Bone marrow (tissue), 2 donors: Measurements from ENCODE around the gene PHOSPHO1.
A peak's percentile ranks its signal among the peaks of the same experiment; 100 is the strongest.

Experiments
- DNase-seq, 2 donors: peaks; one replicate each; lab custom pipeline; 2025; lab: John Stamatoyannopoulos, UW

Gene PHOSPHO1

DNA sequence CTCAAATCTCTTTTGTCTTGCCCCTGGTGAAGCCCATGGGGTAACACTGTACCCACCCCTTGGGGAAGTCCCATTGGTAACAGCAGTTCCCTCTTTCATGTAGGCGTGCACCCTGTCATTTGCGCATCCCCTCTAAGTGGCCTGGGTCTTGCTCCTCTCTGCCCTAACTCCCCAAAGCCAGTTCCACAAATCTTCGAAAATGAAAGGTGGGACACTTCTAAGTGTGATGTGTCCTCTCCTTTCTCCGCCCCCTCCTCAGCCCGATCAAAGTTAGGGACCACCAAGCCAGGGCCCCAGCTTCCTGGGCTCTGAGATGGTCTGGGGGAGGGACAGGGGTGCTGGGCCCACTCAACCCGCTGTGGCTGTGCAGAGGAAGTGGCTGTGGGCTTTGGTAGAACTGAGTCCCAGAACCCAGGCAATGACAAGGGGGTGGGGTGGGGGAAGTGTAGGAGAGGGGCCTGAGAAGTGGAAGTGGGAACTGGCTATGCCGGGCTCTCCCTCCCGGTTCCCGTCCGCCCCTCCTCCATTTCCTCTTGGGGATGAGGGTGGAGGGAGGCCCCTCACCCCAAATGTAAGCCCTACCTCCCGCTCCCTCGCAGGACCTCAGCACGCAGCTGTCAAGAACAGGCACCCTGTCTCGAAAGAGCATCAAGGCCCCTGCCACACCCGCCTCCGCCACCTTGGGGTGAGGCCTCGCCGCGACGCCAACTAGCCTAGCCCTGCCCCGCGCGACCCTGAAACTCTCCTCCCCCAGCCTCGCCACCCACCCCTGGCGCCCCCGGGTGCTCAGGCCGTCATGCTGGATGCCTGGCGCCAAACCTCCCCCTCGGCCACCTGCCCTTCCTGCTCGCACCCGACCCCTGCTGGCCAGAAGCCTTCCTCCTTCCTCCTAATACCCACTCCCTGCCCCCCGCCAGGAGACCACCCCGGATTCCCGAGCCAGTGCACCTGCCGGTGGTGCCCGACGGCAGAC, 11.4 kb downstream of the PHOSPHO1 start:
- peak; percentile 27 to 46 for DNase-seq

DNA sequence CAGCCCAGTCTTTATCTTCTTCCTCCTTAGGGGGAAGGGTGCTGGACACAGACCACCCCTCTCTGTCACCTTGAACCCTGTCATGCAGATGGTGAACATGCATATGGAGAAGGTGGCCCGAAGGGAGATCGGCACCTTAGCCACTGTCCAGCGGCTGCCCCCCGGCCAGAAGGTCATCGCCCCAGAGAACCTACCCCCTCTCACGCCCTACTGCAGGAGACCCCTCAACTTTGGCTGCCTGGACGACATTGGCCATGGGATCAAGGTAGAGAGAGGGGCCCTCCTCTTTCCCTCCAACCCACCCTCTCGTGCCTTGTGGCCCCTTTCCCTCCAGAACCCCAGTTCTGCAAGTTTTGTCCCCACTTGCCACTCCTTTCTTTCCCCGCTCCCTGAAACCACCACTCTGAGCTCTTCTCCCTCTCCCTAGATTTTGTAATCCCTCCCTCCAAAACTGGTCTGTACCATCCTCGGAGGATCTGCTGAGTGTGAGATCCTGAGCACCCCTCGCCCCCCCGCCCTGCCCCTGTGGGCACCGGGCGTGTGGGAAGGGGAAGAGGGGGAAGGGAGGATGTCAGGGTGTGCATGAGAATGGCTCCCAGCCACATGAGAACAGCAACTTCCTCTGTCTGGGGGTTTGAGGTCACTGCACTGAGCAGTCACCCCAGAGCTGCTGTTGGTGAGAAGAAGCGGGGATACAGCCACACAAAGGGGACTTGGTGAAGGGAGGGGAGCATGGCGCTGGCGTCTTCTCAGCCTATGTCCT, 12.8 kb downstream of the PHOSPHO1 start:
- DNase-seq = peak; percentile 28 to 88

DNA sequence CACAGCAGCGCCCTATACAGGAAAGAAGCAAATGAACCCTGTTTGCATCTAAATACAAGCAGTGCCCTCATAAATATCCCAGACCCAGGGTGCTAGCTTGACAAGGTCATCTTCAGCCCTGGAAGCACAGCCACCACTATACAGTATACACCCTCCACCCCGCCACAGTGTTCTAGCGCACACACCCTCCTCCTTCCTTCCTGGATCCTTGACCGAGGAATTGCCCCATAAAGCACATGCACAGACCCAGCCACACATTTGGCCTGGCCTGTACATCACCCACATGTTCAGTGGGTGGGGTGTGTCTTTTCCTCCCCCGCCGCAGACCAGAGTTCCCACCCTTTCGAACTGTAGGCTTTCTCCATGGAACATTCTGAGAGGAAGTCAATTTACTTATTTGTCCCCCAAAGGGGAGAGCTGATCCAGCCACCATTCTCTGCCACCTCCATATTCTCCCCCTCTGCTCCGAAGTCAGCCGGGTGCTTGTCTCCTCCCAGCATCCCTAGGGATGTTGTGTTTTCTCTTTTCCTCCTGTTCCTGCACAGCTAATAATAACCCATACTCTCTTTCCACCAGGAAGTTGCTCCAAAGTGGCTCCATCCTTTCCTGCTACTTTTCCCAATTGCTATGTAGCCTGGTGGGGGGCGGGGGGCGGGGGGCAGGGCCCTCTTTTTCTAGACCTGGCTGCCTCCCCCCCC, 13.5 kb downstream of the PHOSPHO1 start:
- DNase-seq = no peak

DNA sequence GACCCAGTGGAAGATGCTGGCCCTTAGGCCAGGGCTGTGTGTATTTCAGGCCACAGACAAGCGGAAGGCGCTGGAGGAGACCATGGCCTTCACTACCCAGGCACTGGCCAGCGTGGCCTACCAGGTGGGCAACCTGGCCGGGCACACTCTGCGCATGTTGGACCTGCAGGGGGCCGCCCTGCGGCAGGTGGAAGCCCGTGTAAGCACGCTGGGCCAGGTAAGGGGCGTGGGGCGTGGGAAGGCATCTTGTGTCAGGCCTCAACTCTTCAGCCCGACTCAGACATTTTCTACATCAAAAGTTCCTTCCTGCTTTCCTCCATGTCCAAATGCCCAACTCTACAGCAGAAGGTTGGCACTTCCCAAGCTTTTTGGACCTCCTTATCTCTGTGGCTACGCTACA, 14.1 kb downstream of the PHOSPHO1 start:
- DNase-seq = no peak

DNA sequence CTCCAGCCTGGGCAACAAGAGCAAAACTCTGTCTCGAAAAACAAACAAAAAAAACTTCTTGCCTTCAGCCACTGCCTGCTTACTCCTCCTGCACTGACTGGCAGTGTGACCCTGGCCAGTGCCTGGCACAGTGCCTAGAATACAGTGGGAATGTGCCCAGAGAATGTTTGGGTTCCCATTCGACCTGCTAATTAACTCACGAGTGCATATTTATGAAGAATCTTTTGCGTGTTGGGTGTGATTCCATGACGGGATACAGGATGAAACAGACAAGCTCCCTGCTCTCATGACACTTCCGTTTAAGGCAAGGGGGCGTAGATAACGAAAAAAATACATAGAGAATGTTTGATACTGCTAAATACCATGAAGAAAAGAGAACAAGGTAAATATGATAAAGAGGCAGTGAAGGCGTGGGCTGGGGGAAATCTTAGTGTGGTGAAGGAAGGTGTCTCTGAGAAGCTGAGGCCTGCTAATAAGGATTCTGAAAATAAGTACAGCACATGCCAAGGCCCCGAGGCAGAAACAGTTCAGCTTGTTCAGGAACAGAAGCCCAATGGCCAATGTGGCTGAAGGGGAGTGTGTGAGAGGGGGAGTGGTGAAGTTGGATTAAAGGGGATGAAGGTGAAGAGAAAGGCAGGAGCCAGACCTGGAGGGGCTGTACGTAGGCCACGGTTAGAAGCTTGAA, 15.8 kb downstream of the PHOSPHO1 start:
- DNase-seq = no peak

DNA sequence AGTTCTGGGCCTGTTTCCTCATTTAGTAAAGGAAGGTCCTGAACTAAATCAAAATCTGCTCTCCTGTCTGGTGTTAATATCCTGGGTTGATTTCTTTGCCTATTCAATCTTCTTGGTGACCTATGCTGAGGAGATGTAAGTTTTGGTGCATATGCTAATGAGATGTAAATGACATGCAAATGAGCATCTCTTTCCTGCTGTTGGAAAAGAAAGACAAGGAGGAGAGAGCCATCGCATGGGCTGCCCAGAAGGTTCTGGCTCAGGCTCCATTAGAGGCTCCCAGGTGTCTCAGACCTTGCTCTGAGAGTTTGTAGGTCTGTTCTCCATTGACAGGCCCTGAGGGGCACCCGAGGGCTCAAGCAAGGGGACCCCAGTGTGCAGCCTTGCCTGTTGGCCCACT, 16.7 kb downstream of the PHOSPHO1 start:
- DNase-seq = no peak

DNA sequence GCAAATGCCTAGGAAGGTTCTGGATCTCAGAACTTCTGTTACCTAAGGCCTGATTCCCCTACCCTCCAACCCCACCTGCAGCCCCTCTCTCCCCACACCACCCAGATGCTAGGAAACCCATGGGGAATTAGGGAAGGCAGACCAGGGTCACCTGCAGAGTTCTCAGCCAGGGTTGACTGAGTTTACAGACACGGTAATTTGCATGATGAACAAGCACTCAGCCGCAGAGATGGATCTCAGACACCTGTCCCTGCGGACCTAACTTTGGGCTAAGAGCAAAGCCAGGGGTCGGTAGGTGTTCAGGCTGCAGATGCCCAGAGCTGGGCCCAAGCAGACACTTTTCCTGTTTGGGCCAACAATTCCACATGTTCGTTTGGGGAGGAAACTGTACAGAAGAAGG, 17.2 kb downstream of the PHOSPHO1 start:
- no peak for DNase-seq

DNA sequence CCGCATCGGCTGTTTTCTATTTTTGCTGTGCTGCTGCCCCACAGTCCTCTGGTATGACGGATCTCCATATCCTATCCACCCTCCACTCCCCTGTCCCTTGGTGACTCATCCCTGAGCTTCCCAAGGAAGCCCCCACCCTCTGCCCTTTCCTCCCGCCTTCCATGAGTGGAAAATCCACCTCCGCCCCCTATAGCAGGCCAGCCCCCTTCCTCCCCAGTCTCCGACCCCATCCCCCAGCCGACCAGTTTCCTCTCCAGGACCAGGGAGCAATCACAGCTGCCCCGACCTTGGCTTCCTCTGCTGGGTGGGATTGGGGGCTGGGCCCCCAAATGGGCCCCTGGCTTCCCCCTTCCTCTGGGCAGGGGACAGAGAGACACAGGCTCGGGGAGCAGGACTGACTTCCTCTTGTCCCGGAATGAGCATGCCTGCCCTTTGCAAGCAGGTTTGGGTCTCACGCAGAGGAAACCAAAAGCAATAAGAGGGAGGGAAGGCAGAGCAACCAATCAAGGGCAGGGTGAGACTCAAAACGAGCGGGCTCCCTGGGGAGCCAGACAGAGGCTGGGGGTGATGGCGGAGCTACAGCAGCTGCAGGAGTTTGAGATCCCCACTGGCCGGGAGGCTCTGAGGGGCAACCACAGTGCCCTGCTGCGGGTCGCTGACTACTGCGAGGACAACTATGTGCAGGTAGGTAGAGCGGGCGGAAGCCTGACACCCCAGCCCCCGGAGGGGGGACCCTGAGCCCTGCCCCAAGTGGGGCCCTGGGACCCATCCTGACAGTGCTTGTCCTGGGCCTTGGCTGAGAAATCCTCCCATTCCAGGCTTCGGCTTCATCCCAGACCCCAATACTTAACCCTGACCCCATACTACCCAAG, 20.2 kb downstream of the PHOSPHO1 start, which contains the start of the genes ABI3 and GNGT2:
ABI3 (plus strand) TSS at position 550 of the 872 bp plus-strand sequence; CDS start at position 568, 18 bp downstream.
GNGT2 (minus strand) TSS at position 417 of the 872 bp plus-strand sequence. CDS start 3,152 bp downstream, outside the sequence.
- peak in 1 of 2 donors; percentile 6 for DNase-seq

DNA sequence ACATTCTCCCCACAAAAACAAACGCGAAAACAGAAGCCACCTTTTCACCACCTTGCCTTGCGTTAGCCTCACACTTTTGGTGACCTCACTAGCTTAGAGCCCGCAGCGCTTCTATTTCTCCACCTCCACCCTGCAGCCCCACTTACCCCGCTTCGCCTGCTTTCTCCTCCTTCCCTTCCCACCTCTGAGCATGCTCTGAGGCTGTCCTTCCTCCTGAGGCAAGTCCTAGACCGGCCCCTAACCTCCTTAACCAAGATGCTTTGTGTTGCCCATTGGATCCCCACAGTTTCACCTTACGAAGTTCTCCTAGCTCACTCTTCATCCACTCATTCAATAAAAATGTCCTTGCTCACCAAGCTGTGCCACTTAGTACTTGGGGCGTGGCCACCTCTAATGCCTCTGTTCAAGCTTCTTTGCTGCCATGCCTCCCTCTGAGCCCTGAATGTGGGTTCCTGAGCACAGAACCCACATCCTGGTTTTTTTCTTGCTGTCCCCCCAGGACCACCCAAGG, 21.5 kb downstream of the PHOSPHO1 start:
- no peak for DNase-seq

DNA sequence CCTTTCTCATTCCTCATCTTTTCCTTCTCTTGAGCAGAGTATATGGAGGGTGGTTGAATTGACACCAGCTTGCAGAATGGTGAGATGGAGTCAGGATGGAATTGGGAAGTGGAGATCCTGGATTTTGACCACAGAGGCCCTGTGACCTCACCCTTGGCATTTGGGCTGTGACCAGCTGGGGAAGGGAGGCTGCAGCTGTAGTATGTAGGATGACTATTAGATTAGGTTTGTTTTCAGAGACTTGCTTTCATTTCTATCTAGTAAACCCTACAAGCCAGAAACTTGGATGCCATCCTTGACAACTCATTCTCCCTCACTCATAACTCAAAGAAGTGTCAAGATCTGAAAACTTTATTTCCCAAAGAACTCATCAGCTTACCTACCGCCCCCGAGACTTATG, 26.1 kb downstream of the PHOSPHO1 start:
- no peak for DNase-seq

DNA sequence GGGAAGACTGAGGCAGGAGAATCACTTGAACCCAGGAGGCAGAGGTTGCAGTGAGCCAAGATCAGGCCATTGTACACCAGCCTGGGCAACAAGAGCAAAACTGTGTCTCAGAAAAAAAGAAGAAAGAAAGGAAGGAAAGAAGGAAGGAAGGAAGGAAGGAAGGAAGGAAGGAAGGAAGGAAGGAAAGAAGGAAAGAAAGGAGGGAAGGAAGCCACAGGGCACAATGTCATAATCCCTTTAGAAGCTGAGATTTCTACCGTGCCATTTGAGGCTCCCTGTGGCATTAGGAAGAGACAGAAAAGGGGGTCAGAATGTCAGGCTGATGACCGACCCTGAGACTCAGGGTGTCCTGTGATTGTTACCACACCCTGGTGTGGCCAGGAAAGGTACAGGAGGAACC, 26.8 kb downstream of the PHOSPHO1 start:
- DNase-seq = no peak

DNA sequence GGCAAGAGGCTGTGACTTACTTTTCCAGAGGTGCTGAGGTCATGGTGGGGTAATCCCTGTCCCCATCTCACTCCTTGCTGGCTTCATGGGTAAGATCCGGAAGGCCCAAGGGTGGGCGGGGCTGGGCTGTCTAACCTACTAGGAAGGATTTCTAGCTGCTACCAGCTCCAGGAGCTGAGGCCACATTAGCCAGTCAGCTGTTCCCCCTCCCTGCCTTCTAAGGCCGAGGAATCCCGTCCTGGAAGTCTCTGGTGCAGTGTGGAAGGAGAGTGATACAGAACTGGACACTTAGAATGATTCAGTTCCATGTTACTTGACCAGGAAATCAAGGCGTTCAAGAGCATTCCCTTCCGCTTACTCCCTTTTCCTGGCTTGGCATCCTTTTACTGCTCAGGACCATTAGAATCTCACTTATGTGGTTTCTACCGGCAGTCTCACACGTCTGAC, 29.1 kb downstream of the PHOSPHO1 start:
- no peak for DNase-seq

DNA sequence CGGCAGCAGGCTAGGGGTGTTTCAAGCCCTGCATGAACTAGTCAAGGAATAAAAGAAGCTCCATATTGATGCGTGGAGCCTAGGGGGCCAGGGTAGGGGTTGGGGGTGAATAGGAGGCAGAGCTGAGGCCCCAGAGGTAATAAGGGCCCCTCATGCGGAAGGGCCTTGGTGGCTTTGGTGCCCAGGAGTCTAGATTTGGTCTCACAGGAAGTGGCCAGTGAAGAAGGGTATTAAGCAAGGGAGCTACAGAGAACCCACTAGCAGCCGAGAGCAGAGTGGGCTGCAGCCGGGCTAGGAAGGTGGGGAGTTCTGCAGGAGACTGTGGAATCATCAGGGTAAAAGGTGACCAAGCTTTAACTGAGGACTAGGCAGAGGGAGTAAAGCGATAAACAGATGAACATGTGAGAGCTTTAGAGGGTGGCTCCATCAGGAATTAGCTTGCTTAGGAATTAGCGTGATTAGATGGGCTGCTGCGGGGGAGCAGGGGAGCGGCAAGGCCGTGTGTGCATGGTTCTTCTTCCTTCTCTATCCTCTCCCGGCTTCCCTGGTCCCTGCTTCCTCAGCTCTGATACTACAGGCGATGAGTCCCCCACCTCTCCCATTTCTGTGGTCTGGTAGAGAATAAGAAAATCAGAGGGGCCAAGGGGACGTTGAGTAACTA, 30.0 kb downstream of the PHOSPHO1 start:
- DNase-seq = no peak

DNA sequence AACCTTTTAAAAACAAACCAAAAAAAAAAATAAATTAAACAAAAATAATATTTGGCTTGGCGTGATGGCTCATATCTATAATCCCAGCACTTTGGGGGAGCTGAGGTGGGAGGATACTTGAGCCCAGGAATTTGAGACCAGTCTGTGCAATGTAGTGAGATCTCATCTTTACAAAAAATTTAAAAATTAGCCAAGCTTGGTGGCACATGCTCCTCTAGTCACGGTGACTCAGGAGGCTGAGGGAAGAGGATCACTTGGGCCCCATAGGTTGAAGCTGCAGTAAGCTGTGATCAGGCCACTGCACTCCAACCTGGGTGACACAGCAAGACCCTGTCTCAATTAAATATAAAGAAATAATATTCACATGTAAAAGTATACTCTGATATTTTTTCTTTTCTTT, 32.4 kb downstream of the PHOSPHO1 start:
- no peak for DNase-seq

DNA sequence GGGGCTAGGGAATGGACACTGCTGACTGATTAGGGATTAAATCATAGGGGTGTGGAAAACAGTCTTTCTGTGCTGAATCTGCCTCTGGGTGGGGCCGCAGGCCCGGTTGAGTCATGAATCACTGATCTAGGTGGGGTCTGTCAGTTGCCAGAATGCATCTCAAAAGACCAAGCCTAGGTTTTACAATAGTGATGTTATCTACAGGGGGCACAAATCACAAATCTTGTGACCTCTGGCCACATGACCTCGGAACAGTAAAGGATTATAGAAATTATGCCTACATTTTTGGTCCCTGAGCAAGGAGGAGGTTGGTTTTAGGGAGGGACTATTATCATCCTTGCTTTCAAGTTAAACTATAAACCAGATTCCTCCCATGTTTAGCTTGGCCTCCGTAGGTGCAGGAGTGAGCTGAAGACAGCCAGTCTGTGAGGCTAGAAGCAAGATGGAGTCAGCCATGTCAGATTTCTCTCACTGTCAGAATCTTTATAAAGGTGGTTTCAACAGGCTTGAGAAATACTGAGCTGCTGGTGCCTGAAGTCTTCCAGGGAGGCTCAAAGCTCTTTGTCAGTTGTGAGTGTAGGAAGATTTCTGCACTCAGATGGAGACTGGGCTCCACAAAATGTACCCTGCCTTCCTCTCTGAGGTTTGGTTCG, 33.1 kb downstream of the PHOSPHO1 start:
- no peak for DNase-seq

DNA sequence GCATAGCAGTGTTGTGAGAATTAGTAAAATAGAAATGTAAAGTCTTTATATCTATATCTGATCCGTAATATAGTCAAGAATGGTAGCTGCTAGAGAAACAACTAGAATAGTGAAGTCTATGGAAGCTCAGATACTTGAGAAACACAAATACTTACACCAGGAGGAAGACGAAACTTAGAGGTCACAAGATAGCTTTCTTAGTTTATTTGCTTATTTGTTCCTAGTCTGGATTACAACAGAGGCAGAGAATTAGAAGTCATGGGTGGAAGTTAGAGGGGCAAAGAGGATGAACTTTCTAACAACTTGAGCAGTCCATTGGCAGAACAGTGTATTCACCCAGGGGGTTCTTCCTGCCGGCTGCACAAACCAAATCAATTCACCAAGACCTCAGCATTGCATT, 34.1 kb downstream of the PHOSPHO1 start:
- no peak for DNase-seq

DNA sequence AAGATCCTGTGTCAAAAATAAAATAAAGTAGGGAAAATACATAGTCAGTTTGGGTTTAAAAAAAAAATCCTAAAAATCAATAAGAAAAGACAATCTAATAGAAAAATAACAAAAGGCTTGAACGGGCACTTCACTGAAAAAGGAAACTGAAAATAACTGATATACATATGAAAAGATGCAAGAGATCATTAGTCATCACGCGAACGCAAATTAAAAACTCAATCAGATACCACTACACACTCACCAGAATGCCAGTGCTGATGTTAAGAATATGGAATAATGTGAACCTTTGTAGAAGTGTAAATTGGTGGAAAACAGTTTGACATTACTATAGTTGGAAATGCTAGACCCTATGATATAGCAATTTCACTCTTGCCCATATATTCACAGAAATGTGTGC, 34.8 kb downstream of the PHOSPHO1 start:
- no peak for DNase-seq

DNA sequence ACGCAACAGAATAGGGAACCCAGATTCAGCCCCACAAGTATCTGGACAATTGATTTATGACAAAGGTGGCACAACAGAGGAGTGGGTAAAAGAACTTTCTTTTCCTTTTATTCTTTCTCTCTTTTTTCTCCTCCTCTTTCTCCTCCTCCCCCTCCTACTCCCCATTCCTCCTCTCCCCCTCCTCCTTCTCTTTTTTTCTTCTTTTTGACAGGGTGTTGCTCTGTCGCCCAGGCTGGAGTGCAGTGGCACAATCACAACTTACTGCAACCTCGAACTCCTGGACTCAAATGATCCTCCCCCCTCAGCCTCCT, 36.3 kb downstream of the PHOSPHO1 start:
- DNase-seq = no peak
